GM19193 (cell line): ENCODE data around the gene DCAF7.

Source experiments
- POLR2A ChIP-seq: IDR thresholded peaks from 4 replicates; pipeline ENCODE4 v1.6.1; 2011; ENCODE audit not compliant: insufficient read depth, insufficient read length; ENCODE audit errors: extremely low read depth

Gene DCAF7

GRCh38 chr17:63533433-63534077, 16.7 kb upstream of the DCAF7 start:
- no peak for TF ChIP-seq POLR2A

- TF ChIP-seq POLR2A, result no peak
These were observed 16.2 kb upstream of the DCAF7 start for GRCh38 chr17:63534078-63534570.

GRCh38 chr17:63534816-63535455, 15.3 kb upstream of the DCAF7 start:
- TF ChIP-seq POLR2A, result no peak

- no peak for TF ChIP-seq POLR2A
These were observed 14.6 kb upstream of the DCAF7 start for GRCh38 chr17:63535640-63536039.

GRCh38 chr17:63537001-63537400, 13.3 kb upstream of the DCAF7 start:
- TF ChIP-seq POLR2A, result no peak

- TF ChIP-seq POLR2A, result no peak
These were observed 12.1 kb upstream of the DCAF7 start for GRCh38 chr17:63537991-63538692.

GRCh38 chr17:63538693-63539595, 11.3 kb upstream of the DCAF7 start:
- TF ChIP-seq POLR2A, result no peak

- TF ChIP-seq POLR2A, result no peak
These were observed 9.7 kb upstream of the DCAF7 start for GRCh38 chr17:63540590-63540989.

GRCh38 chr17:63542218-63542545, 8.1 kb upstream of the DCAF7 start:
- no peak for TF ChIP-seq POLR2A

- no peak for TF ChIP-seq POLR2A
These were observed 7.1 kb upstream of the DCAF7 start for GRCh38 chr17:63542942-63543821.

GRCh38 chr17:63543822-63544420, 6.4 kb upstream of the DCAF7 start:
- TF ChIP-seq POLR2A, result no peak

GRCh38 chr17:63544467-63545301, 5.6 kb upstream of the DCAF7 start:
- no peak for TF ChIP-seq POLR2A
